GM18861 (cell line): Measurements from ENCODE around the gene ATP10A.
A peak's percentile ranks its signal among the peaks of the same experiment; 100 is the strongest.

Source experiments
- ATAC-seq: cut with Tn5 transposase; IDR thresholded peaks from one replicate; pipeline ENCODE4 v1.9.1; 2021; ENCODE audit not compliant: unreplicated experiment

ATP10A gene

DNA sequence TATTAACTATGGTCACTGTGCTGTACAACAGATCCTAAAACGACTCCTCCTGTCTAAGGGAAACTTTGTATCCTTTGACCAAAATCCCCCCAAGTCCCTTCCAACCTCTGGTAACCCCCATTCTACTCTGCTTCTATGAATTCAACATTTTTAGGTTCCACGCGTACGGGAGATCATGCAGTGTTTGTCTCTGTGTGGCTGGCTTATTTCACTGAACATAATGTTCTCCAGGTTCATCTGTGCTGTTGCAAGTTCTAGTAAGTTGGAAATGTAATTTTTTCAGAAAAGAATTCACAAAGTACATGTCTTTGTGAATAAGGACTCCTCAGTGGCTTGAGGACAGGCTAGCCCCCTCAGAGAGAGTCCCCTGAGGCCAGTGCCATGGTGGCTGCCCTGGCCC is 66.1 kb downstream of the ATP10A start:
- no peak for ATAC-seq

DNA sequence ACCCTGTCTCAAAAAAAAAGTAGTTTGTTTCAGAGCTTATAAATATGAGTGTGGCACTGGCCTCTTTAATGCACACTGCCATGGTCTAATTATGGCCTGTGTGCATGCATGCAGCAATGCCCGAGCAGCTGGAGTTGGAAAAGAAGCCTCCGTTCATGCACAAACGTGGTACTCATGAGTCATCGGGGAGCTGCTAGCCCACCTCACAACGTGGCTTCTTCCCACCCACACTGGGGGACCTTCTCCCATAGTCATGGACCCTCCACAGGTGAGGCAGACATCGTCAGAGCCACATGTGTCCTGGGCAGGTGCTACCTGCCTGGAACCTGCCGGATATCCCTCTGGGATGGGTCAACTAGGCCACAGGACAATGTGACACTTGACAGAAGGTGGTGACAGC is 66.7 kb downstream of the ATP10A start:
- no peak for ATAC-seq

DNA sequence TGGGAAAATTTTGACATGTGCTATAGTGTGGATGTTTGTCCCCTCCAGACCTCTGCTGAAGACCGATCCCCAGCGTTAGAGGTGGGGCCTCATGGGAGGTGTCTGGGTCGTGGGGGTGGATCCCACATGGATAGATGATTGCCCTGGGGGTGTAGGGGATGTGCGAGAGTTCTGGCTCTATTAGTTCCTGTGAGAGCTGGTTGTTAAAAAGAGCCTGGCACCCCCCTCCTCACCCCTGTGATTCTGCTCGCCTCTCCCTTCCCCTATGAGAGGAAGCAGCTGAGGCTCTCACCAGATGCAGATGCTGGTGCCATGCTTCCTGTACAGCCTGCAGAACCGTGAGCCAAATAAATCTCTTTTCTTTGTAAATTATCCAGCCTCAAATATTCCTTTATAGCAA is 67.4 kb downstream of the ATP10A start:
- ATAC-seq: no peak

DNA sequence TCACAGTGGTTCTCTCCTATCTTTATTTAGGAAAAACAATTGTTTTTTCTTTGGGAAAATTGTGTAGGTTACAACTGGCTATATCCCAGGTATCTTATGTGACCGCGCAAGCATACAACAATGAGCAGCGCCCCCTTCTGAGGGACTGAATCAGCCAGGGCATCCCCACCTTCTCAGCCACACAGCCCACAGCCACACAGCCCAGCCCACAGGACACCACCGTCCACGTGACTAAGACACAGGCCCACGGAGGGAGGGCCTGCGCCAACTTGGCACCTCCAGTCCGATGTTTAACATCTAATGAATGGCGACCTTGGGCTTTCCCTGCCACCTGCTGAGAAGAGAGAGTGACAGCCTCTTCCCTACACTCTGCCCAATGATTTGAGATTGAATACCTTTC is 68.1 kb downstream of the ATP10A start:
- ATAC-seq: no peak

DNA sequence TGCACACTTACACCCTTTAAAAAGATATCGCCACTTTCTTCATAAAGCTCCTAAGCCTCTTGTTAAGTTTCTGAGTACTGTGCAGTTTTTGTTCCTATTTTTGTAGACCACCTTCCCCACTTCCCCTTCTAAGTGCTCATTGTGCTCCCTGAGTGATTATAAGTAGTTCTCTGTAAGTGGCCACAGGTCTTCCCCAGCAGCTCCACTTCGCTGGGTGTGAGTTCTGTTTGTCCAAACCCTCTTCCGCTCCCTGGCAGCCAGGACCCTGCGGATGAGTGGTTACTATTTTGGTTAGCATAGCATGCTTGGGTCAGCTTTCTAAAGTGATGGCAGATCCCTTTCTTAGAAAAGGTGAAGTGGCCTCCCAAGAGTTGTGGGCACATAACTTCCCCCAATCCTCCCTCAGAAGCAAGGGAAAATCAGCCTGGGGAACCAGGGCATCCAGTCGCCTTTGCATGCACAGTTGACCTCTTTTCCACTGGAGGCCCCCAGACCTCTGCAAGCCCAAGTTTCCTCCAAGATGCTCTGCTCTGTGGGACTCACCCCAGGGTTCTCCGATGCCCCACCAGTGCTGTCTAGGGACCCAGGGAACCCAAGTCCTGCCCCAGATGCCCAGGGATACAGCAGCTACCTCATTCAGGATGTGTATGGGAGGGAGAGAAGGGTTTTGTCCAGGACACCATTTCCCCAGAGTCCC is 69.6 kb downstream of the ATP10A start:
- peak; percentile 90 for ATAC-seq

DNA sequence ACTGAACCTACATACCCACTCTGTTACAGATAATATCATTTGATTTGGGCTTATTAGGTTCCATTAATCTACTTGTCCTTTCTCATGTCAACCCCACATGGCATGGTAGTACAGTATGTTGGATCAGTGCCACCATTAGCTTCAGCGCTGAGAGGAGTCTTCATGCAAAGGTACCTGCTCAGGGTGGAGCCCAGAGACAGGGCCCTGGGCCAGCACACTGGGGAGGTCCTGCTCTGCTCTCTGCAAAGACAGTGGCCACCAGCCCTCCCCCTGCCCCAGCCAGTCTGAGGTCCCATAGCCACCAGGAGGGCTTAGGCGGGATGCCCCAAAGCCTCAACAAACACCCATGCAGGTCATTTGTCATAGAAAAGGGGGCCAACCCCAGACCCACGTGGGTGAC is 71.0 kb downstream of the ATP10A start:
- no peak for ATAC-seq

DNA sequence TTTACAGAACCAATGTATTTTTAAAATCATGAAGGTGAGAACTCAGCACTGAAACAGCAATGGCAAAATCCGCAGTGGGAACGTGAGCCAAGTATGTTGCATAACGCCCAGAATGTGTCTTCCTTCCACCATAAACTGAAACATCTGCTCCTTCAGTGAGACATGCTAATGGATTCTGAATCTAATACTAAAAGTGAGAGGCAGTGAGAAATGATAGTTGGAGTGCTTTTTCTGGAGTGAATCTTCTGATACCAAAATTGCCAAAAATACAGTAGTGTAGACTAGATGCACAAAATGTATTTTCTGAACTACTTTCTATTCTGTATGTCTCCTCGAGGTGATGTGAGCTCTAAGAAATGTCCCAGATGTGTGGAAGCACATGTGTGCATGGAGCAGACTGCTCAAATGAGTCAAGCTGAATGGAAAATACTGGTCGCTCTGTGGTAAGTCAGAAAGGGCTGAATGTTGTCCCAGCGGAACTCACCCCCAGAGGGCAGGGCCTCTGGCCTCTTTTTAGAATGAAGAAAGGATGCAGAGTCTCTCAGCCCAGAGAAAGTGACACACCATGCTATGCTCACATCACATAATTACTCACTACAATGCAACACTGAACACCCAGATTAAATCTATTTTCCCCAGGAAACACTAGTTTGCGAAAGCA is 73.0 kb downstream of the ATP10A start:
- ATAC-seq: no peak

DNA sequence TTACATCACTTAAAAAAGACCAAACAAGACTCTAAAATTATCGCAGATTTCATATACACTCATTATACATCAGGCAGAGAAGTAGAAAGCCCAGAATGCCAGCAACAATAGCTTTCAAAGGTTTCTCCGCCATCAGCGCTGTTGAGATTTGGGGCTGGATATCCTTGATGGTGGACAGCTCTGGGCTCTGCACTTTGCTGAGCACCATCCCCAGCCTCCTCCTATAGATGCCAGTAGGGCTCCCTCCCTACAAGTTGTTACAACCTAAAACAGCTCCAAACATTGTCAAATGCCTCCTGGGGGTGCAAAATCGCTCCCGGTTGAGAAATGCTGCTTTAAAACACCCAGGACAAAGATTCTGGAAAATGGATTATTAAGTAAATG is 73.5 kb downstream of the ATP10A start:
- ATAC-seq: no peak

DNA sequence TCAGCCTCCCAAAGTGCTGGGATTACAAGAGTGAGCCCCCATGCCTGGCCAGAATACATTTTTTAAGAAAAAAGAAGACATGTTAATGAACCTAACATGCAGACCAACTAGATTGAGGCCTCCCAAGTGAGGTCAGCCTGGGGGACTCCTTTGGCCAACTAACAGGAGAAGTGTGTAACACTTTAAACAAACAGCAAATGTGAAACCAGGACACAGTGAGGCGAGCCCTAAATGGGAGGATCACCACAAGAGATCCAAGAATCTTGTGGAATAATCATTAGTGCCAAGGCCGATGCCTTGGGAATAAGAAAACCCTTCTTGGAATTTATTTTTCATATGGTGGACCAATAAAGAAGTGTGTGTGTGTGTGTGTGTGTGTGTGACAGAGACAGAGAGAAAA is 73.9 kb downstream of the ATP10A start:
- no peak for ATAC-seq

DNA sequence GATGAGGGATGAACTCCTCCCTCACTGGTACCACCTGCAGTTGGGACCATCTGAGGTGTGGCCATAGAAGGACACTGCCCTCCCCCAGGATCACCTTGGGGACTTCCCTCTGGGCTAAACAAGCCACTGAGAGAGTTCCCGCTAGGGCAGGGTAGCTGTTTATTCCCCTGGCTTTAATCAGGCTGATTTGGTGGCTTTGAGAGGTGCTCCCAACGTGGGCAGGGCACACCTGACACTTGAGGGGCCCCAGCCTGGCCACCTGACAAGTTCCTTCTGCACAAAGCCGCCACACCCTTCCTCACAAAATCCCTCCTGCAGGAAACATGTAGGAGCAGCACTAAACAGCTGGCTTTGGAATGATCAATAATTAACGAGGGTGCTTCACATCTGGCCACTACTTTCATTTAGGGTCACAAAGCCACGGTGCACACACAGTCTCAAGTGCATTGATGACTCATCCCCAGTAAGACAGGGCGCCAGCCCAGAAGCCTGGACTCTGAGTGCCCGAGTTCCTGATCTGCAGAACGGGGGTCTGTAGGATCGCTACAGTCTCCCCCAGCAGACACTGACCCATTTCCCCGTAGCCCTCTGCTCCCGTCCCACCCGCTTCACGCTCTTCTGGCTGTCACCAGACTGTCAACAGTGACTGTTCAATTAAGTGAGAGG is 75.1 kb downstream of the ATP10A start:
- peak; percentile 84 for ATAC-seq

DNA sequence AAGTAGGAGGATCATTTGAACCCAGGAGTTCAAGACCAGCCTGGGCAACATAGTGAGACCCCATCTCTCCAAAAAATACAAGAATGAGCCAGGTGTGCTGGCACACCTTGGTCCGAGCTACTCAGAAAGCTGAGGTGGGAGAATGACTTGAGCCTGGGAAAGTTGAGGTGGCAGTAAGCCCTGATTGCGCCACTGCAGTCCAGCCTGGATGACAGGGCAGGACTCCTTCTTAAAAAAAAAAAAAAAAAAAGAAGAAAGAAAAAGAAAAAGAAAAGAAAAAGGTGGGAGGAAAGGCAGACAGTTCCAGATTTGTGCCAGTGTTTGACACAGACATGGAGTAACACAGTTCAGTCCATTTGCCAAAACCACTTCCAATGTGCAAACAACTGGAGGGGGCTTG is 75.7 kb downstream of the ATP10A start:
- no peak for ATAC-seq

DNA sequence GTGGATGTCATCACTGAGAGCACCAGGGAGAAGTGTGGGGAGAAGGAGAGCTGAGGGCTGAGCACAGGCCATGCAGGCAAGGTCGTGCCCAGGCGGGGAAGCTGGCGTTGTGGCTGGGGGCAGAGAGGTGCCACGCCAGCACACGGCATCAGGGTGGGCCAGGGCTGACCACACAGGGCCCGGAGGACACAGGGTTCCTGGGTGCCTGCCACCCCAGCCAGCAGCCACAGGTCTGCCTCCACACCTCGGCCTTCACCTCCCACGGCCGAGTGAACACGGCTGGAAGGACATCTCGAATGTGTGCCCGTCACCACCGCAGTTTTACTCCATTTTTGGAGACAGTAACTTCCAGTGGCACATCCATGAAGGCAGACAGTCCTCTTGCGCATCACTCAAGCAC is 77.1 kb downstream of the ATP10A start:
- no peak for ATAC-seq

DNA sequence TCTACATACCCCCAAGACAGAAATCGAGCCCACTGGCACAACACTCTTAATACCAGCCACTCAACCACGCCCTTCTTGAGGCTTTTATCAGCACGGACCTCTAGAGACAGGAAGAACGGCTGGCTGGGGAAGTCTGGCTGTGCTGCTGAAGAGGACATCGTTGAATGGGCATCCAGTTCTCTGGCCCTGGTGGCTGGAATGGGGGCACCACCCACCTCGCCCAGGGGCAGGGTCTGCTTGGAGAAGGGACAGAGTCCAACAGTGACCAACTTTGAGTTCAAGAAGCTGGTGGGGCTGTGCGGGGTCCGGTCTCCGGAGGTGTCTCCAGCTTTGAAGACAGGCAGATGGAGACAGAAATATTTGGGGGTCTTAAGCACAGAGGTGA is 77.5 kb downstream of the ATP10A start:
- ATAC-seq: no peak

DNA sequence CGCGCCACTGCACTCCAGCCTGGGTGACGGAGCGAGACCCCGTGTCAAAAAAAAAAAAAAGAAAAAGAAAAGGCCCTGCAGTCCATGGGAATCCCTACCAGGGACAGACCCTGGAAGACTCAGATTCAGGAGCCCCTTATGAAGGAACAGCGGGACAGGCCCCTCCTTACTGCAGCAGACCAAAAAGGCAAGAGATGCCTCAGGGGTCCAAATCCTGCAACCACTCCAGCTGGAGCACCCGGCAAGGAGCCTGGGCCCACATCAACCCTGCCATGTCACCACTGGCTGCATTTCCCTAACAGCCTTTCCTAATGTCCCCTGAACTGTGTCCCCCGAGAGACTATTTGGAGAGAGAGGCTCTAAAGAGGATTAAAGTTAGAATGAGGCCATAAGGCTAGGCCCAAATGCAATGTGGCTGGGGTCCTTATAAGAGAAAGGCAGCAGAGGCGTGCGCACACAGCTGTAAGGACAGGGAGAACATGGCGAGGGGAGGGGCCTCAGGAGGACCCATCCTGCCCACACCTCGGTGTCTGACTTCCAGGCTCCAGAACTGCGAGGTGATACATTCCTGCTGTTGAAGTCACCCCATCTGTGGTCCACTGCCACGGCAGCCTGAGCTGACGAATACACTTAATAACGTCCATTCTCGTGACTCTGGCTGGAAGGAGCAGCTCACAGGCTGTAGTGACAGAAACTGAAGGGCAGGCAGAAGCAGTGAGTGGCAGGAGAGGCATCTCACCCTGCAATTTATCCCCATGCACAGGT is 78.1 kb downstream of the ATP10A start:
- ATAC-seq: no peak

DNA sequence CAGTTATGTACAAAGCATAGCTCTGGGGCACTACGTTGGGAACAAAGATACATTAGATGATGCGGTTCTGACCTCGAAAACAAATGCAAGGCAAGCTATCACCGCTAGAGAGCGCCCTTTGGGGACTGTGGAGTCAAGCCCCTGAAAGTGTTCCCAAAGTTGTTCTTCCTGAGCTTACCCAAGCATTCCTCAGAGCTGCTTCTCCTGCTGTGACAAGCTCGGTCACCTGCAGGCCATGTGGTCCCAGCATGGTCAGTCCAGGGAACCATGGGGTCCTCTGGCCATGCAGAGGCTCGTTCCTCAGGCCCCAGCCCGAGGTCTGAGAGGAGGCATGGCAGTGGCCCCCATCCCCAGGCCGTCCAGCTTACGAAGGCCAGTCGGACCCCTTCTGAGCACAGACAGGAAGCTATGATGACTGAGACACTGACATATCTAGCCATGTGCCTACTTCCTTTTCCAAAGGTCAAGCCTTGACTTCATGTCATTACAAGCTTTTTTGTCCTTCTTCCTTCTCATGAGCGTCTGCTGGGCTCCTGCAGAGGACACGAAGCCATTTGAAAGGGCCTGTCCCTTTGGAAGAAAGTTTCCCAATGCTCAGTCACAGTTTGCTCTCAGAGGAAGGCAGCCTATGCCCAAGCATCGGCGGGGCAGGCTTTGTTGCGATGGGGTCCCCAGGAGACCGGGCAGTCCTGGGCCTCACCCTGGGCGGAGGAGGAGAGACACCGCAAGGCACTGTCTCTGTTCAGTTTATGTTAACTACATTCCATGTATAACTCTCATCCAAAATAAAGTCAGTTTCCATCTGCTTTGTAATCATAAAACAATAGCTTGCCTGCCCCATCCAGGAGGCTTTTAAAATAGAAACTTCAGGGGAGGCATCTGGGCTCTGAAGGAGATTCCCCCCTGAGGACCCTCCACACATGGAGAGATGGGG is 79.3 kb downstream of the ATP10A start:
- no peak for ATAC-seq

DNA sequence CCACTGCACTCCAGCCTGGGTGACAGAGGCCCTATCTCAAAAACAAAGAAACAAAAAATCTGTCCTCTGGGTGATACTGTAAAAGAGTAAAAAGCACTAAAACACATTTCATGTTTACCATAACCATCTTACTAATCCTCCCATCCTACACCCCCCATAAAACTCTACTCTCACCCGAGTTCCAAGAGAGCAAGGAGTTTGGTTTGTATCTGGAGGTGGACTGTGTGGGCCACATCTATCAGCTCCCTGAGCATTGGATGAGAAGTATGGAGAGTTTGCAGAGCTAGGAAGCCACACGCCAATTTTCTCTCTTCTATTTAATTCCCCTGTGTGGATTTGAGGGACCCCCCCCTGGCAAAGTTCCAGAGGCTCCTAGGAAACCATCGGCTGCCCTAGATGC is 80.0 kb downstream of the ATP10A start:
- ATAC-seq: no peak

DNA sequence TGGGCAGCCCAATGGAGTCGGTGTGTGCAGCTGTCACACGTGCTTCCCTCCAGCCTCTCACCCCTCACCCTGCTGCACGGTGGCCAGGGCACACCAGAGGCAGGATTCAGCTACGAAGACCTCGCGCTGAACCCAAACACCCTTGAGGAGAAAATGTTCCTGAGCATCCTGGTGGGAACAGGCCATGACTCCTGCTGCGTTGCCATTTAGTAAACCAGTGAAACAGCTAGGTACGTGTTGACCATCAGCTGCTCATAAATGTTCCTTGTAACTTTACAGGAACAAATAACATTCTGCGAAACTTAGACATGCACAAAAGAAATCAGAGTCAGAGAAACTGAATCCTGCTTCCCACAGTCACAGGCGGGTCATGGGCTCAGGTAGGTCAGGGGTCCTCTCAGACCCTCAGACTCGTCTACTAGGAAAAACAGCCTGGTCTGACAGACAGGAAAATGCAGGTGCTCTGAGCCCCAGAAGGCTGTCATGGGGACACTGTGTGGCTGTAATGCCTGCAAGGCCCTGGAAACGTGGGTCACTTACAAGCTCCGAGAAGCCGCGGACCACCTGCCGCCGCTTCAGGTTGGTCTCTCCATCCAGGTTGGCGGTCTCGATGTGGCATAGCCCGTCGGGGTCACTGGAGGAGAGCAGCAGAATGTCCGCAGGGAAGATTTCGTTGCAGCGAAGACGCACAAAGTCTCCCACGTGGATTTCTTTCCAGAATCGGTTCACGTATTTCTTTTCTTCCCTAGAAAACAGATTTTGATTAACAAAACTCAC is 82.5 kb downstream of the ATP10A start:
- no peak for ATAC-seq

DNA sequence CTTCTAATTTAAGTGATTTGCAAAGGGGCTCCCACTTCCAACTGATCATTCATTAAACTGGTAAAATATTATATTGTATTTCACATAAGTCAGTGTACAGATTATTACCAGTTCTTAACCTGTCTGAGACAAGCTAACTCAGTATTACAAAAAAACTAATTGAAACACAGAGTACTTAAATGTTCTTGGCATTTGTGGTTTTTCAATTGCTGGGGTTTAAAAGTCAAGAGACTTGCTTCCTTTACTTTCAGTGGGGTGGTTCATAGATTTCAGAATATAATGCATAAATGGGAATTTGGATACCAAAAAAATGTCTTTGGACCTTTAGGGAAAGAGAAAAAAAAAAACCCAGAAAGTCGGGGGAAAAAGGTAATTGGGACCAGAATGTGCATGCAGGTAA is 85.0 kb downstream of the ATP10A start:
- no peak for ATAC-seq

DNA sequence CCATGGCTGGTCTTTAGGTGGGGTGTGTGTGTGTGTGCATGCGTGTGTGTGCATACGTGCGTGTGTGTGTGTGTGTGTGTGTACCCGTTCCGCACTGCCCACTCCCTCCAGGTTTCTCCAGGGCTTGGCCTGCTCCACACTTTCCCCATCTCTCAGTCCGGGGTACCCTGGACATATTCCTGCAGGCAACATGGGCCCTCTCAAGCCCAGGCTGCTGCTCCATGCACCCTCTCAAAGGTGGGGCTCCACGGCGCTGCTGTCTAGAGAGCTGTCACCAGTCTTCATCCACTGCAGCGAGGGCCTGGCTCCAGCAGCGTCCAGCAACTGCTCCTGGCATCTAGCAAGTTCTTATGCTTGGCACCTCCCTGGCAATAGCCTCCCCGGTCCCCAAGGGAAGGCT is 86.1 kb downstream of the ATP10A start:
- ATAC-seq: no peak
